ENCODE data around the gene LNP1.

The LNP1 gene

DNA sequence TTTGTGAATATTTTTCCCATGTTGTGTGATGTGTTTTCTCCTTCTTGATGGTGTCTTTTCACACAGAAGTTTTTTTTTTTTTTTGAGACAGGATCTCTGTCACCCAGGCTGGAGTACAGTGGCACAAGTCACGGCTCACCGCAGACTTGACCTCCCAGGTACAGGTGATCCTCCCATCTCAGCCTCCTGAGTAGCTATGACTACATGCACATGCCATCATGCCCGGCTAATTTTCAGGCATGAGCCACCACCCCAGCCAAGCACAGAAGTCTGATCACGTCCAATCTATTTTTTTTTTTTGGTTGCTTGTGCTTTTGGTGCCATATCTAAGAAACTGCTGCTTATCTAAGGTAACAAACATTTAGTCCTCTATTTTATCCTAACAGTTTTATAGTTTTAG, 25.0 kb upstream of the LNP1 start:
- Mint-ChIP-seq H3K27ac (no peak overlapping the region), H3K27me3 (no peaks in the 10 kb centered on the region), H3K36me3 (peaks cover 15% of the 10 kb centered on the region), H3K9me3 (no peaks in the 10 kb centered on the region), H3K4me1 (no peaks in the 10 kb centered on the region), H3K4me3 (no peak overlapping the region)
- ATAC-seq (ENCODE audit: low read depth) (no peak), DNase-seq (ENCODE audit: low spot score in 2 of 2) (no peak)

DNA sequence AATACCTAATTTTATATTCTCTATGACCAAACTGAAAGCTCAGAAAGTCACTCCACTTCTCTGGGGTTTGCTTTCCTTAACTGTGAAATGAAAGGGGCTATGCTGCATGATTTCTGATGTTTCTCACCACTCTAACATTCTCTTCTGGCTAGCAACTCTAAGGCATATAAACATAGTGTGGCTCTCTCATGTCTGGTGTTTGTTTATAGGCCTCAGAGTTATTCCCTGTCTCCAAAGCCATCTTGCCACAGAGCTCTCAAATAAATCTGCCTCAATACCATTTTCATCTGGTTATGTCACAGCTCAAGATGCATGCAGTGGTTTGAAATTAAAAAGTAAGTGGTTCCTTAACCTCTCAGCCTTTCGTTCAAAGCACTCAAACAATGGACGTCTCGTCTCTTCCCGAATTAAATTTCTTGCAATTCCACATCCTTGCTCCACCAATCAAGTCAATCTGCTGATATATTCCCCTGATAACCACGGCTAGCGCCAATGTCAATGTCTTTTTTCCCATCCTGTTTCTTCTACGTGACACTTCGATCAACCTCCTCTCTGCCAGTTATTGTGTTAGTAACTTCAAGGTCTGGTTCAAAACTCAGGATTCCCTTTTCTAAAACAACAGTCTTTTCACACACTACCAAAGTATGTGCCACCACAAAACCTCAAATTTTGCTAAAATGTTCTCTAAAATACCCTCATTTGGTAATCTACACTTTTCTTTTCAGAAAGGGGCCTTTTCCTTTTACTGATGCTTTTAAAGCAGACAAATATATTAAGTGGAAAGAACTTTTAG, 16.4 kb upstream of the LNP1 start:
- Mint-ChIP-seq H3K36me3 (peaks cover 34% of the 10 kb centered on the region), H3K27me3 (no peaks in the 10 kb centered on the region), H3K4me1 (peaks cover 6% of the 10 kb centered on the region), H3K27ac (peak overlapping the region; percentile 38), H3K4me3 (no peak overlapping the region), H3K9me3 (peaks cover 2% of the 10 kb centered on the region)
- ATAC-seq (ENCODE audit: low read depth) (no peak), DNase-seq (ENCODE audit: low spot score in 2 of 2) (no peak)

DNA sequence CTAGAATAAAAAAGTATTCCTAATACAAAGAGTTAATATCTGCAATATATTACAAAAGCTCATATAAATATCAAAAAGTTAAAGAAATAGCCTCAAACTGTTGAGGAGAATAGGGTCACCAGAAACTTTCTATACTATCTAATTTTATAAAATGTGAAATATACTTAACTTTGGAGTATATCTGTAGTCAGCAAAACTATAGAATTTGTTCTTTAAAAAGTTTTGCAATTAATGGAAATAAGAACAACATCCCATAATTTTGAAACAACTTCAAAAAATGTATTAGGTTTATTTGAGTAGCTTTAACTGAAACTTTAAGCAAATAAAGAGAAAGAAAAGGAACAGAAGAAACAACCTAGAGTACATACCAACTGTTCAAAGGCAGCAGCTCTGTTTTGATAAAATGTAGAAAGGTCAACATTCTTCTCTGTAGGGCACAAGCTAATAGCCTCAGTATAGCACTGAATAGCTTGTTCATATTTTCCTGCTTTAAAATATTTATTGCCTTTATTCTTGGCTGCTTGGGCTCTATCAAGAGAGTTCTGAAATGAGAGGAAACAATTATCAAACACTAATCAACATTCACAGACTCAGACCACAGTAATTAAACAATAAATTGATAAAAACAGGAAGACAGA, 14.8 kb upstream of the LNP1 start:
- Mint-ChIP-seq H3K4me3 (no peak overlapping the region), H3K27ac (no peak overlapping the region), H3K27me3 (no peaks in the 10 kb centered on the region), H3K9me3 (peaks cover 2% of the 10 kb centered on the region), H3K36me3 (peaks cover 27% of the 10 kb centered on the region), H3K4me1 (peaks cover 6% of the 10 kb centered on the region)
- ATAC-seq (ENCODE audit: low read depth) = no peak
- no peak for DNase-seq (ENCODE audit: low spot score in 2 of 2)

DNA sequence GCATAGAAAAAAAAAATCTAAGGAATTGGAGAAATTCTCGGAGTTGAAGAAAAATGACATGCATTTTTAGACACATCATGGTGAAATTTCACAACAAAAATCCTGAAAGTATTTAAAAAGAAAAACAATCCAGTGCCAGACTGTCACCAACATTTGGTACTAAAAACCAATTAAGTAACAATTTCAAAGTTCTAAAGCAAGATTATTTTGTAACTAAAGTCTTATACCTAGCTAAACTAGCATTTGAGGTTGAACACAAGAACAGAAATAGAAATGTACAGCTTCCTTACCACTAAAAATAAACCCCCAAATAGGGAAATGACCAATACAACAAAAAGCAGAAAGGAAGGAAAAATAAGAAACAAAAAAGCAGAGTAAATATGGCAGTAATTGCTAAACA, 12.3 kb upstream of the LNP1 start:
- peaks cover 6% of the 10 kb centered on the region for H3K4me1 Mint-ChIP-seq
- H3K9me3 Mint-ChIP-seq = peaks cover 2% of the 10 kb centered on the region
- no peak overlapping the region for H3K4me3 Mint-ChIP-seq
- DNase-seq (ENCODE audit: low spot score in 2 of 2) (no peak), ATAC-seq (ENCODE audit: low read depth) (no peak)
- H3K27ac Mint-ChIP-seq = no peak overlapping the region
- H3K27me3 Mint-ChIP-seq = no peaks in the 10 kb centered on the region
- peaks cover 22% of the 10 kb centered on the region for H3K36me3 Mint-ChIP-seq

DNA sequence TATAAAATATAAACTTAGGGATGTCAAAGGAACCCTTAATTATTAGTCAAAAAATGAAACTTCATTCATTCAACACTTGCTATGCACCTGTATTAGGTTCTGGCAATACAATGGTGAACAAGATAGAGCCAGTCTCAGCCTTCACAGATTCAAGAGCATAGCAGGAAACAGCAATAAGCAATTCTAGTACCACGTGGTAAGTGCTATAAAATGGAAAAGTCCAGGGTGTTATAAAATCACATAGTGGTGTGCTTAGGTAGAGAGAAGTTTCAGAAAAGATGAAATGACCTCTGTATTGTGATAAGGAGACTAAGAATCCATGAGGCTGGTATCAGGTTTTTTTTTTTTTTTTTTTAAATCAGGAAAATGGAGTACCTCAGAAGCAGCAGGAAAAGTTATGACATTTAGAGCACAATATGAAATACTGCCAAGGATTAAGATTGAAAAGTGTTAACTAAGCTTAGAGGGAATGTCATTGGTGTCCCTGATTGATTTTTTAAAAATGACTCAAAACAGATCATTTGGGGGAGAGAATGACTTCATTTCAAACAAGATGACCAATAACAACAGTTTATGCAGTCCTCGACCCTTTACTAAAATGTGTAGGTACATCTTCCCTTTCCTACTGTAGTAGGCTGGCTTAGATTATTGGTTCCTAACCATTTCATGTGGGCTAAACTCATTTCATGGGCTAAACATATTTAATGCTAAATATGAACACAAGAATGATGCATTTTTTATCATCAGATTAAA, 5.5 kb upstream of the LNP1 start:
- no peak for ATAC-seq (ENCODE audit: low read depth)
- DNase-seq (ENCODE audit: low spot score in 2 of 2) = no peak
- H3K27ac Mint-ChIP-seq = no peak overlapping the region

DNA sequence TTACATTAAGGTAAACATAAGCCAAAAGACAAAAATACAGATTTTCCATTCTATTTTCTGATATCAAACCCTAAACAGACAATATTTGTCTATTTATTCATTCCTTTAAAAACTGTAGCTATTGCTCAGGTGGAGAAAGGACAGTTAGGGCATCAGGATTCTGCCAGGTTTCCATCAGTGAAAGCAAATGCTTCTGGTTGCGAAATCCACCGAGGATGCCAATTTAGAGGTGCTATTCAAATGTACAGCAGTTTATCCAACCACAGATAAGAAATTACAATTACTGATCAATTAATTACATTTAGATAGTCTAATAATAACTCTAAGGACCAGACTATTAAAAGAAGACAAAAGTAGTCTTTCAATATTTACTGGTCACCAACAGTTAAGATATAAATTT, 4.4 kb upstream of the LNP1 start:
- no peak overlapping the region for H3K27ac Mint-ChIP-seq
- no peak for ATAC-seq (ENCODE audit: low read depth)
- peaks cover 20% of the 10 kb centered on the region for H3K4me1 Mint-ChIP-seq
- DNase-seq (ENCODE audit: low spot score in 2 of 2) = no peak
- H3K4me3 Mint-ChIP-seq = no peak overlapping the region
- H3K27me3 Mint-ChIP-seq = no peaks in the 10 kb centered on the region
- H3K36me3 Mint-ChIP-seq = no peaks in the 10 kb centered on the region
- H3K9me3 Mint-ChIP-seq = no peaks in the 10 kb centered on the region

More for the DNA sequence above, 5.5 kb upstream of the LNP1 start:
- peaks cover 20% of the 10 kb centered on the region for H3K4me1 Mint-ChIP-seq
- no peaks in the 10 kb centered on the region for H3K36me3 Mint-ChIP-seq
- no peak overlapping the region for H3K4me3 Mint-ChIP-seq
- H3K9me3 Mint-ChIP-seq = no peaks in the 10 kb centered on the region
- no peaks in the 10 kb centered on the region for H3K27me3 Mint-ChIP-seq

DNA sequence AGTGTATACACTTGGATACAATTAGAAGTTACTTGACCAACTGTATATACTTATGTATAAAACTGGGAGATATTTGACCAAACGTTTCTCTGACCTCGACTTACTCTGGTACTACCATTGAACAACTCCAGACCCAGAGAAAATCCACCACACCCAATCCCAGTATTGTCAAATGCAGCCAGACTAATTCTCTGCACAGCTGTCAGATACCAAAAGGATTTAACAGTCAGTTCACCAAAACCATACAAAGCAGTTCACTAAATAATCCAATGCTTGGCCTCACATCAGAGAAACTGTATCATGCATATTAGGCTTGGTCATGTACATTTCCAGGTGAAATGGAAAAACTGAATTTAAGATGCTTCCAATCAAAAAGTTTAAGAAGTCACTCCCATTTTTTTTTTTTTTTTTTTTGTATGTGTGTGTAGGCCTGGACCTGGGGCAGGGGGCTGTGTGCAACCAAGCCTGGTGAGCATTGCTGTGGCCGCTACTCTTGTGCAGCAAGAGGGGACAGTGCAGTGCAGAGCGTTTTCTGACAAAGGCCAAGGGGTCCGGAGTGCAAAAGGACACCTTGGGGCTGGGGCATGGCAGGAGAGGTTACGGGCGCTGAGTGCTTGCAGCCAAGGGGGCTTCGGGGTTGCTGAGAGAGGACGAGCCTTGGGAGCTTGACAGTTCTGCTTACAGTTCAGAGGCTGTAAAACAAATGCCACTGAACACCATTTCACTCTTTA, 1.8 kb upstream of the LNP1 start:
- Mint-ChIP-seq H3K27ac (peak overlapping the region; percentile 91), H3K36me3 (peaks cover 1% of the 10 kb centered on the region), H3K4me1 (peaks cover 22% of the 10 kb centered on the region), H3K27me3 (no peaks in the 10 kb centered on the region), H3K9me3 (no peaks in the 10 kb centered on the region), H3K4me3 (peak overlapping the region; percentile 98)
- DNase-seq (ENCODE audit: low spot score in 2 of 2) (no peak), ATAC-seq (ENCODE audit: low read depth) (no peak)

DNA sequence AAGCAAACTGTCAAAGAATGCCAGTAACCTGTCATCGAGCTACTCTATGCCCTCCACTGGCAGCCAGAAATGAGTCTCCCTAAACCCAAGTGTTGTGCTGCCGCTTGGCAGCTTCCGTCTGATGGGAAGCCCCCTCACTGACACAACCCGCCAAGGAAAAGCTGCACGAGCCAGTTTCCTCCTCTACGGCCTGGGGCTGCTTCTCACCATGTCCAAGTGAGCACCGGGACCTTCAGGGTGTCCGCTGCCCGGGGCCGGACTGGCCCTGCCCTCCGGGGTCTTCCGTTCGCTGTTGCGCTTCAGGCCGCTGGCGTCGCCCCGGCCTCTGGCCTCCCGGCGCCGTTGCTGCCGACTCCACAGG, 940 bp upstream of the LNP1 start:
- Mint-ChIP-seq H3K4me3 (peak overlapping the region; percentile 98), H3K4me1 (peaks cover 23% of the 10 kb centered on the region), H3K36me3 (peaks cover 2% of the 10 kb centered on the region), H3K9me3 (no peaks in the 10 kb centered on the region), H3K27ac (peak overlapping the region; percentile 91), H3K27me3 (no peaks in the 10 kb centered on the region)
- DNase-seq (ENCODE audit: low spot score in 2 of 2) = peak in 1 of 2 donors; percentile 18
- ATAC-seq (ENCODE audit: low read depth) = peak; percentile 20

DNA sequence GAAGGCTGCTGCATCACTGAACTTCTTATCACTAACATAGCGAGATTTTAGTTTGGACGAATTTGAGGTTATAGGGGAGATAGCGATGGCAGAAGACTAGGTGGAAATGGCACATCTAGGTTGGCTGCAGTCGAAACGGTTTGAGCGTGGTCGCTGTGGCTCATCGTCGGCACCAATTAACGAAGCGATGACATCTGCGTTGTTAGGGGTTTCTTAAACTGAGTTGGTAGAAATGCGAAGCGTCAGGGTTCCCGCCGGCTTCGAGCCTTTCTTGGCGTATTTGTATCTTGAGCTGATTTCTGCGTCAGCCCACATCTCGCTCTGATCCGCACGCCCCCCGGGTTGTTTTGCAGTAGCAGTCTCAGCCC, 319 bp downstream of the LNP1 start:
- peak overlapping the region; percentile 91 for H3K27ac Mint-ChIP-seq
- H3K36me3 Mint-ChIP-seq = peaks cover 5% of the 10 kb centered on the region
- no peaks in the 10 kb centered on the region for H3K9me3 Mint-ChIP-seq
- H3K4me3 Mint-ChIP-seq = peak overlapping the region; percentile 98
- no peaks in the 10 kb centered on the region for H3K27me3 Mint-ChIP-seq
- no peak for DNase-seq (ENCODE audit: low spot score in 2 of 2)
- peaks cover 21% of the 10 kb centered on the region for H3K4me1 Mint-ChIP-seq
- peak; percentile 19 for ATAC-seq (ENCODE audit: low read depth)

DNA sequence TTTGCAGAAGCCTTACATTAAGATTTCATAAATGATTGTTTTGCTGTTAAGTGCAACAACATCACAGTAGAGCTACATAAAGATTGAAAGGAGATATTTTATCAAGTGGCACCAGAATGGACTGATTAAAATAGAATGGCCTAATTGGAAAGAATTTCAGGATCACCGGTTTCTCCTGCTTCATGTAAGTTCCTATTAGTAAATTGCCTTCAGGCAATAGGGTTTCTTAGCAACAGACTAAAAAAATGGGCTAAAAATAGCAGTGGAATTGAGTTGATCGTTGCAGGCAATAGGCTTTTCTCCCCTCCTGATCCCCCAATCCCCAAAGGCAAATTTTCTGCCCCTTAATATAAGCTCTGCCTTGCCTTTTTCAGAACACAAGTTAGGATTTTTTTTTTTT, 917 bp downstream of the LNP1 start:
- no peak for DNase-seq (ENCODE audit: low spot score in 2 of 2)

DNA sequence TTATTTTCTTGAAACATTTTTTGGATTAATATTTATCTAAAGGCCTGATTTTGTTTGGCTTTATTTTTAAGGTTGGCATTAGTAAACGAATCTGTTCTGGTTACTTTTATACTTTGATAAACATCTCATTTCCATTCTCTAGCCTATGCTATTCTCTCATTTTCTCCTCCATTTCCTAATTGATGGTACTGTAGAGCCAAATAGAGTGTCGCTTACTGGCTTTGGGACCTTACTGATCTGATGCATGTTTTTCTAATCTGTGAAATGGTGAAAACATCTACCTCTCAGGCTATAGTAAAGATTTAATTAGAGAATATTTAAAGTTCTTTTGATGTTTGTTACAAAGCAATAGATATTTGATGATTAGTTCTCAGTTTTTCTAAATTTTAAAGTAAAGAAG, 1.6 kb downstream of the LNP1 start:
- no peak overlapping the region for H3K27ac Mint-ChIP-seq
- peaks cover 4% of the 10 kb centered on the region for H3K9me3 Mint-ChIP-seq
- H3K36me3 Mint-ChIP-seq = peaks cover 11% of the 10 kb centered on the region

More for the DNA sequence above, 917 bp downstream of the LNP1 start:
- Mint-ChIP-seq H3K27me3 (no peaks in the 10 kb centered on the region), H3K4me1 (peaks cover 19% of the 10 kb centered on the region), H3K9me3 (no peaks in the 10 kb centered on the region), H3K4me3 (peak overlapping the region; percentile 98), H3K27ac (peak overlapping the region; percentile 91), H3K36me3 (peaks cover 7% of the 10 kb centered on the region)
- no peak for ATAC-seq (ENCODE audit: low read depth)

DNA sequence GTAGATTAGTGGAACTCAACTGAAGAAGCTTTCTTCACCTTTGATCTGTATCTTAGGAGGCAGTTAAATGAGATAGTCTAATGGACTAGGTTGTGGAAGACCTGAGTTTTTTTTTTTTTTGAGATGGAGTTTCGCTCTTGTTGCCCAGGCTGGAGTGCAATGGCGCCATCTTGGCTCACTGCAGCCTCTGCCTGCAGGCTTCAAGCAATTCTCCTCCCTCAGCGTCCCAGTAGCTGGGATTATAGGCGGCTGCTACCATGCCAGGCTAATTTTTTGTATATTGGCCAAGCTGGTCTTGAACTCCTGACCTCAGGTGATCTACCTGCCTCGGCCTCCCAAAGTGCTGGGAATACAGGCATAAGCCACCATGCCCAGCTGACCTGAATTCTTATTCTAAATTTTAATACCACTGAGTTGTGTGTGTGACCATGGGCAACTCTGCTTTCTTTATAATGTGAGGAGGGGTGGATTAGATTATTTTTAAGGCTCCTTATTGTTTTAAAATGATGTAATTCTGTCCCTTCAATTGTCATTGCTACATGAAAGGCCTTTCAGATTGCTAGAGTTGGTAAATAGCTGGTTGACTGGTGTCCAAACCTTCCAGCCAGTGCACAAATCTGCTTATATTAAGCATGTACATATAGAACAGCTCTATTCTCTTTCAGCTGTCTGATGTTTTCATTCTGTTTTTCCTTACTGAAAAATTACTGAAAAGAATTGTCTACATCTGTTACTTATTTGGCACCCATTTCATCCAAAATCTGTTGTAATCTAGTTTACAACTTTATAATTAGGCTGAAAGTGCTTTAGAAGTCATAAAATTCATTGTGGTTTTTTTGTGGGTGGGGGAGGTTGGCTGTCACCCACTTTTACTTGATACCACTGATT, 2.3 kb downstream of the LNP1 start:
- H3K4me1 Mint-ChIP-seq = peaks cover 18% of the 10 kb centered on the region
- peaks cover 4% of the 10 kb centered on the region for H3K9me3 Mint-ChIP-seq
- DNase-seq (ENCODE audit: low spot score in 2 of 2) = no peak
- peaks cover 11% of the 10 kb centered on the region for H3K36me3 Mint-ChIP-seq
- H3K27ac Mint-ChIP-seq = no peak overlapping the region
- no peak for ATAC-seq (ENCODE audit: low read depth)
- no peak overlapping the region for H3K4me3 Mint-ChIP-seq
- no peaks in the 10 kb centered on the region for H3K27me3 Mint-ChIP-seq

More for the DNA sequence above, 1.6 kb downstream of the LNP1 start:
- H3K27me3 Mint-ChIP-seq = no peaks in the 10 kb centered on the region
- DNase-seq (ENCODE audit: low spot score in 2 of 2) = no peak
- H3K4me3 Mint-ChIP-seq = peak overlapping the region; percentile 3
- H3K4me1 Mint-ChIP-seq = peaks cover 19% of the 10 kb centered on the region
- ATAC-seq (ENCODE audit: low read depth) = no peak

DNA sequence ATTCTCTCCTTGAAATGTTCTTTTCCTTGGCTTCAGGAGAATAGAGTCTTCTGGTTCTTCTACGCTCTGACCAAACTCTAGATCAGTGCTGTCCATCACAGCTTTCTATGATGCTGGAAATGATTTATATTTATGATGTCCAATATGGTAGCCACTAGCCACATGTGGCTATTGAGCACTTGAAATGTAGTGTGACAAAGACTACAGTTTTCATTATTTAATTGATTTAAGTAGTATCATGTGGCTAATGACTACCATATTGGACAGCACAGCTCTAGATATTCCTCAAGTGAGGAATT, 2.9 kb downstream of the LNP1 start:
- Mint-ChIP-seq H3K27ac (no peak overlapping the region), H3K27me3 (no peaks in the 10 kb centered on the region), H3K9me3 (peaks cover 4% of the 10 kb centered on the region), H3K36me3 (peaks cover 11% of the 10 kb centered on the region), H3K4me3 (no peak overlapping the region), H3K4me1 (peaks cover 15% of the 10 kb centered on the region)
- DNase-seq (ENCODE audit: low spot score in 2 of 2) (no peak), ATAC-seq (ENCODE audit: low read depth) (no peak)
